Neuronal stem cell (in vitro differentiated cells): ENCODE measurements around the gene CRACR2B.

ENCODE experiments used
- DNase-seq: peaks from one replicate; pipeline ENCODE4 v3.0.0-alpha.2; 2013; ENCODE audit warnings: low spot score
- H2AFZ ChIP-seq: one replicate; pipeline ENCODE4 v1.6.1; 2013; ENCODE audit warnings: mild to moderate bottlenecking, low read length, inconsistent platforms
- H2AK5ac ChIP-seq: 2 replicates; pipeline ENCODE4 v1.6.1; 2013; ENCODE audit warnings: low read depth, mild to moderate bottlenecking, inconsistent platforms, low read length, moderate library complexity, mixed read lengths
- H2BK120ac ChIP-seq: 2 replicates; pipeline ENCODE4 v1.6.1; 2013; ENCODE audit warnings: low read depth, mild to moderate bottlenecking, inconsistent platforms, low read length, moderate library complexity, mixed read lengths
- H2BK12ac ChIP-seq: one replicate; pipeline ENCODE4 v1.6.1; 2013; ENCODE audit warnings: low read length, inconsistent platforms
- H2BK15ac ChIP-seq: 2 replicates; pipeline ENCODE4 v1.6.1; 2013; ENCODE audit warnings: mild to moderate bottlenecking, low read length, inconsistent platforms, mixed read lengths
- H2BK5ac ChIP-seq: one replicate; pipeline ENCODE4 v1.6.1; 2013; ENCODE audit warnings: inconsistent platforms, mild to moderate bottlenecking, low read length, moderate library complexity
- H3K14ac ChIP-seq: one replicate; pipeline ENCODE4 v1.6.1; 2013; ENCODE audit warnings: low read length, inconsistent platforms
- H3K18ac ChIP-seq: 2 replicates; pipeline ENCODE4 v1.6.1; 2013; ENCODE audit warnings: low read length, inconsistent platforms
- H3K23ac ChIP-seq: 2 replicates; pipeline ENCODE4 v1.6.1; 2013; ENCODE audit warnings: low read depth, mild to moderate bottlenecking, mixed read lengths, low read length, inconsistent platforms; ENCODE audit not compliant: poor library complexity
- H3K27ac ChIP-seq: replicated peaks from 3 replicates; pipeline ENCODE4 v1.5.1; 2013; ENCODE audit warnings: low read length, inconsistent platforms
- H3K27me3 ChIP-seq, 3 experiments: 2 replicates each; pipeline ENCODE4 v1.6.1; 2013; ENCODE audit warnings: low read length in 3 of 3, mild to moderate bottlenecking in 2 of 3, inconsistent platforms in 1 of 3, low read depth in 1 of 3, mixed read lengths in 1 of 3, moderate library complexity in 1 of 3; ENCODE audit not compliant: control insufficient read depth in 3 of 3, insufficient read depth in 3 of 3
- H3K36me3 ChIP-seq, 2 donors: replicated peaks in 1 of 2; 2 replicates each; pipeline ENCODE4 v1.6.1; 2013; ENCODE audit warnings: low read length in 2 of 2; ENCODE audit not compliant: control insufficient read depth in 2 of 2, insufficient read depth in 2 of 2
- H3K4ac ChIP-seq: 2 replicates; pipeline ENCODE4 v1.6.1; 2013; ENCODE audit warnings: inconsistent platforms, mild to moderate bottlenecking, low read length, moderate library complexity
- H3K4me1 ChIP-seq, 2 donors: 1 replicate in 1 of 2; 2 replicates in 1 of 2; pipeline ENCODE4 v1.6.1; 2013; ENCODE audit warnings: low read length in 2 of 2, low read depth in 1 of 2; ENCODE audit not compliant: control insufficient read depth in 2 of 2, insufficient read depth in 1 of 2
- H3K4me2 ChIP-seq: one replicate; pipeline ENCODE4 v1.6.1; 2013; ENCODE audit warnings: mild to moderate bottlenecking, low read length, inconsistent platforms; ENCODE audit not compliant: insufficient read depth, poor library complexity, severe bottlenecking
- H3K4me3 ChIP-seq, 2 donors: 2 replicates each; pipeline ENCODE4 v1.5.1; 2013; ENCODE audit warnings: low read length in 2 of 2, mild to moderate bottlenecking in 2 of 2, inconsistent platforms in 1 of 2, moderate library complexity in 1 of 2
- H3K79me1 ChIP-seq: one replicate; pipeline ENCODE4 v1.6.1; 2013; ENCODE audit warnings: low read depth, mild to moderate bottlenecking, inconsistent platforms, low read length, moderate library complexity
- H3K9ac ChIP-seq: one replicate; pipeline ENCODE4 v1.6.1; 2013; ENCODE audit warnings: mild to moderate bottlenecking, low read depth, low read length, inconsistent platforms; ENCODE audit not compliant: poor library complexity
- H3K9me3 ChIP-seq, 2 donors: replicated peaks in 1 of 2; 2 replicates each; pipeline versions ENCODE3 to v1.6.1; 2013; ENCODE audit warnings: low read length in 2 of 2, mild to moderate bottlenecking in 2 of 2, inconsistent platforms in 1 of 2, low read depth in 1 of 2, mixed read lengths in 1 of 2, moderate library complexity in 1 of 2; ENCODE audit not compliant: control insufficient read depth in 2 of 2, insufficient read depth in 1 of 2
- H4K8ac ChIP-seq: one replicate; pipeline ENCODE4 v1.6.1; 2013; ENCODE audit warnings: low read depth, mild to moderate bottlenecking, inconsistent platforms, low read length, moderate library complexity
- H4K91ac ChIP-seq: one replicate; pipeline ENCODE4 v1.6.1; 2013; ENCODE audit warnings: low read length, low read depth, mild to moderate bottlenecking, inconsistent platforms; ENCODE audit not compliant: poor library complexity
- WGBS, 2 donors: extraction: QIAGEN DNeasy Blood & Tissue Kit; methylation state at CpG; one replicate each; pipeline ENCODE4 v1.1.7; 2013; ENCODE audit warnings: missing lambda C conversion rate in 2 of 2, mixed read lengths in 1 of 2; ENCODE audit not compliant: insufficient read length in 2 of 2, insufficient replicate concordance in 1 of 2; ENCODE audit errors: extremely low coverage in 2 of 2; 5-methylcytosine and 5-hydroxymethylcytosine counted together

Gene CRACR2B

DNA sequence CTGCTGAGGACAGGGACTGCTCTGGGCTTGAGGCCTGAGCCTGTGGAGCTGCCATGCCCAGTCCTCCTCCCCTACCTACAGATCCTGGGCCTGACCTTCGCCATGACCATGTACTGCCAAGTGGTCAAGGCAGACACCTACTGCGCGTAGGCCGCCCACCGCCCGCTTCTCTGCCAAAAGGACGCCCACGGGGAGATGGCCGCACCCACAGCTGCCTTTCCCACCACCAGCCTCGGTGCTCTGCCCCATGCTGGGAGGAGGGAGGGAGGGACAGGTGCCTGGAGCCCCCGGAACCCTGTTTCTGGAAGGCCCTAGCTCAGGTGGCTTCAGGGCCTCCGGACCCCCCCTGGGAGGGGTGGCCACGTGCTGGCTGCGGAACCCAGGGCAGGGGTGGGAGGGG is 38.8 kb downstream of the CRACR2B start:
- Histone ChIP-seq H3K14ac (no peak overlapping the region), H2BK5ac (no peak overlapping the region), H3K4ac (no peak overlapping the region), H3K9me3 (no peaks in the 10 kb centered on the region), H3K23ac (peak overlapping the region; percentile 55), H3K18ac (no peak overlapping the region), H2BK120ac (peak overlapping the region; percentile 47), H2BK15ac (no peak overlapping the region), H2BK12ac (no peak overlapping the region), H3K79me1 (peaks cover 5% of the 10 kb centered on the region), H3K9ac (no peak overlapping the region), H2AK5ac (no peak overlapping the region), H3K27ac (no peak overlapping the region), H2AFZ (no peak overlapping the region), H3K27me3 (no peaks in the 10 kb centered on the region), H3K36me3 (peaks cover 4 to 46% of the 10 kb centered on the region in 2 donors), H4K91ac (no peak overlapping the region), H3K4me1 (peaks cover 7 to 17% of the 10 kb centered on the region in 2 donors), H3K4me2 (no peak overlapping the region), H4K8ac (no peak overlapping the region), H3K4me3 (no peak overlapping the region)
- no peak for DNase-seq
- WGBS, 2 donors, result no CpG with 5 or more reads among the region's 14 CpGs

DNA sequence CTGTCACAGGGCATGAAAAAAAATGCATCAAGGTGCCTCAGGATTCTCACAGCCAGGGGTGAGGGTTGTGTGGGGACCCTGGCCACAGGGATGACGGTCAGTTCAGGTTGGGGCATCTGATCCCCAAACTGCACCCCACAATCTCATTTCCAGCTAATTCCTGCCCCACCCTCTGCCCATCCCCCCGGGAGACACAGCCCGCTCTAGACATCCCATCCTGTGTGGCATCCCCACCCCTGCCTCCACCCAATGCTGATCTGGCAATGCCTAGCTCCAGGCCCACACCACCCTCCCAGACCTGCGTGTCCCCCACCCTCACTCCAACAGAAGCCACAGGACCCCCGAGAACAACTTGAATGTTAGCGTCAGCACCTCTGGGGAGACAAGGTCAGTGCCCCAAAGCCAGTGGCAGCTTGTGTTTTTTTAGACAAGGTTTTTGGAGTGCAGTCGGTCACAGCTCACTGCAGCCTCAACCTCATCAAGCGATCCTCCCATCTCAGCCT is 40.2 kb downstream of the CRACR2B start:
- no peak overlapping the region for H2BK120ac ChIP-seq
- H2BK15ac ChIP-seq, result no peak overlapping the region
- no peak overlapping the region for H3K4ac ChIP-seq
- no peak overlapping the region for H4K8ac ChIP-seq
- no peak overlapping the region for H4K91ac ChIP-seq
- no peak overlapping the region for H2AFZ ChIP-seq
- H3K4me2 ChIP-seq, result no peak overlapping the region
- H2BK5ac ChIP-seq, result no peak overlapping the region
- H3K27ac ChIP-seq, result no peak overlapping the region
- H3K23ac ChIP-seq, result no peak overlapping the region
- peaks cover 2 to 11% of the 10 kb centered on the region in 2 donors for H3K4me1 ChIP-seq
- H3K14ac ChIP-seq, result no peak overlapping the region
- H3K9ac ChIP-seq, result peak overlapping the region; percentile 44
- H2AK5ac ChIP-seq, result no peak overlapping the region
- peaks cover 4 to 42% of the 10 kb centered on the region in 2 donors for H3K36me3 ChIP-seq
- no peaks in the 10 kb centered on the region for H3K27me3 ChIP-seq
- H3K18ac ChIP-seq, result no peak overlapping the region
- H3K9me3 ChIP-seq, result no peaks in the 10 kb centered on the region
- H2BK12ac ChIP-seq, result no peak overlapping the region
- H3K4me3 ChIP-seq, result no peak overlapping the region
- no peak for DNase-seq
- H3K79me1 ChIP-seq, result peaks cover 5% of the 10 kb centered on the region
- no CpG with 5 or more reads among the region's 8 CpGs for WGBS, 2 donors

DNA sequence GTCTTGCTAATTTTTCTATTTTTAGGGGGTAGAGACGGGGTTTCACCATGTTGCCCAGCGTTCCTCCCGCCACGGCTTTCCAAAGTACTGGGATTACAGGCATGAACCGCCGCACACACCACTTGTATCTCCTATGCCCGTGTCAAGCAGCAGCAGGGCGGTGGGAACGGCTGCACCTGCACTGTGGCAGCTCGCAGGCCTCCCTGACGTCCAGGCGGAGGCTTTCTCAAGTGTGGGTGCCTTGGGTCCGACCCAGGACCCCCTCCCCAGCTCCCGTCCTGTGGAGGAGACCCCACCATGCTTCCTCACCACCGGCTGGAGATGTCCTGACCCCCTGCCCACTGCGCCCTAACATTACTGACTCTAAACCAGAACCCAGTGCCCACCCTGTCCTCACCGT is 40.7 kb downstream of the CRACR2B start:
- H3K4ac ChIP-seq, result no peak overlapping the region
- peak overlapping the region; percentile 44 for H3K9ac ChIP-seq
- no peak overlapping the region for H3K4me2 ChIP-seq
- H2BK120ac ChIP-seq, result no peak overlapping the region
- peaks cover 5% of the 10 kb centered on the region for H3K79me1 ChIP-seq
- H4K8ac ChIP-seq, result no peak overlapping the region
- H2BK12ac ChIP-seq, result no peak overlapping the region
- H3K4me1 ChIP-seq, result peaks cover 0 to 8% of the 10 kb centered on the region in 2 donors
- no peak overlapping the region for H3K14ac ChIP-seq
- H3K18ac ChIP-seq, result no peak overlapping the region
- H2AK5ac ChIP-seq, result no peak overlapping the region
- peak overlapping the region; percentile 85 for H3K23ac ChIP-seq
- H3K4me3 ChIP-seq, result no peak overlapping the region
- H2BK5ac ChIP-seq, result peak overlapping the region; percentile 90
- H4K91ac ChIP-seq, result no peak overlapping the region
- H2AFZ ChIP-seq, result no peak overlapping the region
- DNase-seq, result no peak
- peaks cover 4 to 40% of the 10 kb centered on the region in 2 donors for H3K36me3 ChIP-seq
- H2BK15ac ChIP-seq, result no peak overlapping the region
- no peak overlapping the region for H3K27ac ChIP-seq
- no peaks in the 10 kb centered on the region for H3K27me3 ChIP-seq
- H3K9me3 ChIP-seq, result no peaks in the 10 kb centered on the region
- WGBS, 2 donors, result no CpG with 5 or more reads among the region's 17 CpGs

DNA sequence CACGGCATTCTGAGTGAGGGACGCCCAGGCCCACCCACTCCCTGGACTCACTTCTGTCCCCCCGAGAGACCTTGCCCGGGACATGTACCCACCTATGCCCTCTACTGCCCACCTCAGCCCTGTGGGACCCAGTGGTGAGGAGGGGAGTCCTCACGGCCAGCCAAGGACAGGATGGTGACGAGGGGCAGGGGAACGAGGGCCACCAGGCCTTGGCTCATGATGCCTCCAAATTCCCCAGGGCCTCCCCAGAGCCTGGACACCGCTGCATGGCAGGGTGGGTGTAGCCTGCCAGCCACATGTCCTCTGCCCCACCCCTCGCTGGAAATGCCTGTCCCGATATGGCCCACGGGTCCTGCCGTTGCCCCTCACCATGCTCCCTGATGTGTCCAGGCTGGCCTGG is 41.1 kb downstream of the CRACR2B start:
- H3K4me3 ChIP-seq, result peak overlapping the region in 1 of 2 donors; percentile 32
- H4K91ac ChIP-seq, result no peak overlapping the region
- H3K36me3 ChIP-seq, result peaks cover 4 to 36% of the 10 kb centered on the region in 2 donors
- H2BK120ac ChIP-seq, result no peak overlapping the region
- no peak overlapping the region for H3K14ac ChIP-seq
- H3K23ac ChIP-seq, result no peak overlapping the region
- no peak overlapping the region for H3K4me2 ChIP-seq
- no peak overlapping the region for H3K4ac ChIP-seq
- H3K4me1 ChIP-seq, result peaks cover 0 to 4% of the 10 kb centered on the region in 2 donors
- H2AK5ac ChIP-seq, result no peak overlapping the region
- no peak overlapping the region for H2BK15ac ChIP-seq
- H3K9ac ChIP-seq, result no peak overlapping the region
- H3K27ac ChIP-seq, result no peak overlapping the region
- H3K79me1 ChIP-seq, result peaks cover 5% of the 10 kb centered on the region
- H3K27me3 ChIP-seq, result no peaks in the 10 kb centered on the region
- no peak overlapping the region for H2BK12ac ChIP-seq
- no peak overlapping the region for H3K18ac ChIP-seq
- H2AFZ ChIP-seq, result no peak overlapping the region
- no CpG with 5 or more reads among the region's 12 CpGs for WGBS, 2 donors
- H3K9me3 ChIP-seq, result no peaks in the 10 kb centered on the region
- H4K8ac ChIP-seq, result no peak overlapping the region
- no peak for DNase-seq
- peak overlapping the region; percentile 90 for H2BK5ac ChIP-seq
